GM19324 (cell line): ENCODE data around the gene SLC26A1.

Experiments used
- ATAC-seq: cut with Tn5 transposase; IDR thresholded peaks from one replicate; pipeline ENCODE4 v1.9.1; 2021; ENCODE audit warnings: mild to moderate bottlenecking, moderate library complexity; ENCODE audit not compliant: unreplicated experiment, low FRiP score

Gene SLC26A1

GRCh38 chr4:967113-968104 is 25.8 kb downstream of the SLC26A1 start:
- ATAC-seq, result no peak

- ATAC-seq, result no peak
These were observed 26.7 kb downstream of the SLC26A1 start for GRCh38 chr4:966266-967112.

DNA sequence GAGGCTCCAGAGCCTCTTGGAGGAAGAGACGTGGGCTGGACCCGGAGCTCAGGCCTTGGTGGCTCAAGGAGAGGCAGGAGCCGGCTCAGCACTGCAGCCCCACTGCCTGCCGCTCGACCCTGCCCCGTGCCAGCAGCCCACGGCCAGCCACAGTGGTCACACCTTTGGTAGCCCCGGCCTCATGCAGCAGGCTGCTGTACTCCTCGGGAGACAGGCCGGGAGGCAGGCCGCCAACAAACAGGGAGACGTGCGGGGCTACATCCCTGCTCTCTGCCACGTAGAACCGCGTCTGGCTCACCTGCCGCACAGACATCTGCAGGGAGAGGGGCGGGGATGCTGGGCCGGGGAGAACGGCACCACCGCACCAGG is 27.5 kb downstream of the SLC26A1 start:
- no peak for ATAC-seq

- no peak for ATAC-seq
These were observed 28.0 kb downstream of the SLC26A1 start for GRCh38 chr4:965048-965765.

DNA sequence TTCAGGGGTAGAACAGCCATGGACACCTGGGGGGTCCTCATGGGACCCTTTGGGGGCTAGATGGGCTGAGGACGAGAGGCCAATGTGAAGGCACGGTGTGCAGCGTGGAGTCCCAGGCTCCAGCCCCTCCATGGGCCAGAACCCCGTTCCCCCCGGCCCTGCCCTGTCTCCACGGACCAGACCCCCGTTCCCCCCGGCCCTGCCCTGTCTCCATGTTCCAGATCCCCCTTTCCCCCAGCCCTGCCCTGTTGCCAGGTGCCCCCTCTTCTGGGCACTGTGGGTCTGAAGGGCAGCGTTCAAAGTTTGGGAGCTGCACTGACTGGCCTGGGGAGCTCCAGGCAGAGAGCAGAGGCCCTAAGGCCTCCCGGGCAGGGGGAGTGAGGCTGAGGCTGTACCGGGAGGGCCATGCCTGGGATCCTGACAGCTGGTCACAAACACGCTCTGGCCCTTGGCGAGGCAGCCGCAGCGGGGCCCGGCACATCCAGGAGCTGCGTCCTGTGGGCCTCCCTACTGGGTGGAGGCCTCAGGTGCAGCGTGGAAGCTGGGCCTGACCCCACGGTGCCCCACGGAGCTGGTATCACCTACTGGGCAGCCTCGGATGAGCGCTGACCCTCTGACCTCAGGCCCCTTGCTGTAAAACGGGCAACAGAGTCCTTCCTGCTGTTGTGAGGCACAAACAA is 28.7 kb downstream of the SLC26A1 start:
- ATAC-seq, result no peak

DNA sequence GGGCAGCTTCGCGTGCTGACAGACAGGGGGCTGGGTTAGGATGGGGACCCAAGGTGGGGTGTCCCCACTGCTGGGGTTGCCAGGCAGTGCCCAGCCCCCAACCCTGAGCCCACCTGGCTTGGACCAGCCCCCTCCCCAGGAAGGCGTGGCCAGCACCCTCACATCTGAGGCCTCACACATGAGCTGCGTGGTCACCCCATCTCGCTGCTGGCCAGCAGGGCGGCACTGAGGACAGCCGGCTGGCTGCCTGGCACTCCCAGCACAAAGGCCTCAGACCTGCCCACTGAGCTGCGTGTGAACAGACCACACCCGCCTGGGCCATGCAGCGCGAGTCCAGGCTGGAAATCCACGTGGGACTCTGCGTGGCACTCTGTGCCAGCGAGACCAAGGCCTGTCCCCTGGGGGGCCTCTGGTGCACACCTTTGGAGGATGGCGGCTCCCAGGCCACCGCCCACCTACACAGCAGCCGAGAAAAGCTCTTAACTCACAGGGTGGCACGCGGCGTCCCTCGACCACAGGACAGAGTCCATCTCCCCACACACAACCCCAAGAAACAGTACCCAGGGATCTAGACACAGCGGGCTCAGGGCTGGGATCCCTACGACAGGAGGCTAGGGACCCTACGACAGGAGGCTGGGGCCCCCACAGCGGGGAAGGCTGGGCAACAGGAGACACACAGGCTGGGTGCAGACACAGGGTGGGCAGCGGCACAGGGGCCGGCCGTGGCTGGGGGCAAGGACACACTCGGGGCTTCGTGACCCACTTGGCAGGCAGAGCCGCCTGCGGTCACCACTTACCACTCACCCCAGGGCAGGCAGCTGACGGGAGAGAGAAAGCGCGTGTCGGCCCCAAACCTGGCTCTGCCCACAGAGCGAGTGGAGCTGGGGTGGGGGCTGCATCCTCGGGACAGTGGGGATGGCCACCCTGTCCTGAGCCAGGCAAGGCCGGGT is 29.7 kb downstream of the SLC26A1 start:
- ATAC-seq, result no peak

DNA sequence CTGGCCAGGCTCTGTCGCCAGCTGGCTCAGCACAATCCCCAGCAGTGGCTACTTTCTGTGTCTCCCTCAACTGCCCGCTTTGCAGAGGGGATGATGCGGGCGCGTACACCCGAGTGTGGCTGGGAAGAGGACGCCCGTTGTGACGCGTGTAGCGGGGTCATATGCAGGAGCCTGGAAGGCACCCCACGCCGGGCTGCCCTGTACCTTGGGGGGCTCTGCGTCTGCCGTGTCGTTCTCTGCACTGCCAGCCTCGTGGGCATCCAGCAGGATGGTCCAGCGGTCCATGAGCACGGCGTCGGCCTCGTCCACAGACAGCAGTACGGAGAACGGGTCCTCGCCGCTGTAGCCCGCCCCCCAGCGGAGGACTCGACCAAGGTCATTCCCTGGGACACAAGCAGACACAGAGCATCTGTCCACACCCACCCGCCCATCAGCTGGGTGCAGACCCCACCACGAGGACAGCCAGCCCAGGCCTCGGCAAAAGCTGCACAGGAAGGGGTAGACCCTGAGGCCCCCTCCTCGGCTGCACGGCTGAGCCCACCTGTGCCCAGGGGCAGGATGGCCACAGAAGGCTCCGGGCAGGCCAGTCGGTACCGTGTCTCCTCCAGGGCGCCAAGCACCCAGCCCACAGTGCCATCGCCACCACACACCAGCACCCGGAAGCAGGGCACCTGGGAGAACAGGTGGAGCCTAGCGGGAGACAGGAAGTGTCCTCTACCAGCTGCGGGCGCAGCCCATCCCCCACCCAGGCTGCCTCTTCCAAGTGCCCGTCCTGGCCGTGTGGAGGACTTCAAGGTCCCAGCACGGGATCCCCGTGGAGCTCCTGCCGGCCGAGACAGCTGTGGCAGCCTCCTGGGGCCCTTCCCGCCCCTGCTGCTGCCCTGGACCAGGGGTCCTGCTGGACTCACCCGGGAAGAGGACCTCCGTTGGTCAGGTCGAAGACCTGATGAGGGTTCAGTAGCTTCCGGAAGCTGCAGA is 30.7 kb downstream of the SLC26A1 start:
- no peak for ATAC-seq

DNA sequence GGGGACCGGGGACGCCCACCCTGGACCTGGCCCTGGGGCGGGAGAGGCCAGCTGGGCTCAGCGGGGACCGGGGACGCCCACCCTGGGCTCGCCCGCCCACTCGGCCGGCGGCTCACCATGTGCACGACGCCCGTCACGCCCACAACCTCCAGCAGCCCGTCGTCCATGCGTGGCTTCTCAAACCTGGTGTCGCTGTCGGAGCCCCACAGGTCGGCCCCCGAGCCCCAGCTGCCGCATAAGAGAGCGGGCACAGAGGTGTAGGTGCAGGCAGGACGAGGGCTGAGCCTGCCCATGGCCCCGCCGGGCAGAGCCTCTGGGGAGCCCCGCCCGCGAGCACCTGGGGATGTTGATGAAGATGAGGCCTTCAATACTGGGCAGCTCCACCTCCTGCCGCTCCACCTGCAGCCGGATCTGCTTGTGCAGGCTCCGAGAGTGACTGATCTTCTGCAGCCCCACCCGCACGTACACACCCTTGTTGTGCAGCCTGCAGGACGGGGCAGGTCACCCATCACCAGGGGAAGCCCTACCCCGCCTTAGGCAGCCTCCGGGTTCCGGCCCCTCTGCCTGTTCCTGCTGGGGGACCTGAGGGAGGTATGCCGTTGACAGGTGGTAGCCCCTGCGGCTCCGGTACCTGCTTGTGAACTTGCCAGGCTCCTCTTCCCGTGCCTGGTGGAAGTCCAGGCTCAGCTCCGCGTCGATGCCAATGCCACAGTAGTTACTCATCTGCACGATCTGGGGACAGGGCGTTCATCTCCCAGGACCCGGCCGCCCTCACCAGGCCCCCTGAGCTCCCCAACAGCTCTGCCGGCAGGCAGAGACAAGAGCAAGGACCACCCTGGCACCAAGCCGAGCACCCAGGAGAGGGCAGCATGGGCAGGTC is 31.6 kb downstream of the SLC26A1 start:
- ATAC-seq, result no peak

GRCh38 chr4:960636-961350 is 32.4 kb downstream of the SLC26A1 start:
- no peak for ATAC-seq

DNA sequence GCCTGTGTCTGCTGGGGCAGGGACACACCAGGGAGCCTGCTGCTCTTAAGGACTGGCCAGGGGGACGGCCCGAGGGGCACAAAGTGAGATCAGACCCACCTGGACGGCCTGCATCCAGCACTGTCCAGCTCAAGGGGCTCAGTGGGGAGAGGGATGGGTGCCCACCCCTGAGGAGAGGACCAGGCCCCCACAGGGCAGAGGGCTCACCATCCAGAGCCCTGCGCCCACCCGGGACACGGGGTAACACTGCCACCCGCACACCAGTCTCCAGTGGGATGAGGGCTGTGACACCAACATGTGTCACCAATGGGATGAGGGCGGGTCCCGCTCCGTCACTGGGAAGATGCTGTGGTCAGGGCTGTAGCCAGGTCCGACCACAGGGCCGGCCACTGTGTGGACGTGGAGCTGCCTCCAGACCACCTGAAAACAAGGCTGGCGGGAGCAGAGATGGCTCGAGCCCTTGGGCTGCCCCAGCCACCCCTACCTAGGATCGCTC is 33.0 kb downstream of the SLC26A1 start:
- no peak for ATAC-seq

GRCh38 chr4:959338-960139 is 33.7 kb downstream of the SLC26A1 start:
- no peak for ATAC-seq

DNA sequence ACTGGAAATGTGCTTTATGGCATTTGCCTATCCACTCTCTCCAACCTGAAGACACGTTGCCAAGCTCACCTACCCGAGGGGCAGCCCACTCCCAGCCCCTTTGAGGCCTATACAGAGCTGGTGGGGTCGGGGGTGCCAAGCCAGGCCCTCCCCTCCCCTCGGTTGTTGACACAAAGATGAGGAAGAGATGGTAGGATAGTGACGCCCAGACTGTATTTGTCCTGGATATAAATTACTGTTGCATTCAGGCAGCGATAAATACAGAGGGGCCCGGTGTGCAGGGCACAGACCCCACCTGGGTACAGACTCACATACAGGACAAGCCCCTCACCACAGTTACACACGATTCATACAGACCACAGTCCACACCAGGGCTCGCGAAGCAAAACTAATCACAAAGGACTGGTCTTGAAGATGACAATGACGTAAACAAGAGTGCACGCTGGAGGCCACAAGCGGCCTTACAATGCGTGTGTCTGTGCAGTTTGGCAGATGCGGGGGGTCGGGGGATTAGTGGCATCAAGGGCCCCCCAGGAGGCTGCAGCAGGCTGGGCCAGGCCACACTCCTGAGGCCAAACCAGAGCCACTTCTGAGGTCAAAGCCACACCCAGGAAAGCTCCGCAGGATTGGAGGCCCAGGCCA is 34.4 kb downstream of the SLC26A1 start:
- no peak for ATAC-seq

DNA sequence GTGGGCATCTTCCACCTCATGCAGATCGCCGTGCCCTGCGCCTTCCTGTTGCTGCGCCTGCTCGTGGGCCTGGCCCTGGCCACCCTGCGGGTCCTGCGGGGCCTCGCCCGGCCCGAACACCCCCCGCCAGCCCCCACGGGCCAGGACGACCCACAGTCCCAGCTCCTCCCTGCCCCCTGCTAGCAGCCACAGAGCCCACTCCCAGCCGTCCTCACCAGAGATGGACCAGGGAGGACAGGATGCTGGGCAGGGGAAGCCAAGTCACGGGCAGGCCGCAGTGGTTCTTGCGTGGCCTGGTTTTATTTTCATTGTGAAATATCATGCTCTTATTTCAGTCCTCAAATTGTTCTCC is 34.9 kb downstream of the SLC26A1 start:
- no peak for ATAC-seq

- ATAC-seq, result no peak
These were observed 35.5 kb downstream of the SLC26A1 start for GRCh38 chr4:957581-958313.
